Measurements from ENCODE around the gene ZNF672.

GRCh38 chr1:248850536-248851251, 12.7 kb downstream of the ZNF672 start:
- TF ChIP-seq EP300 (IDR thresholded peaks at IDR 0.05) (no peak), POLR2A (IDR thresholded peaks at IDR 0.05) (no peak), CTCF (IDR thresholded peaks at IDR 0.05) (no peak), POLR2AphosphoS5 (IDR thresholded peaks at IDR 0.05) (no peak)
